ENCODE data around the gene FBP1. TPM values are rescaled to one million over a fixed set of nuclear protein-coding genes. Genes with fewer than 3 reads are reported as not detected.

The FBP1 gene
- total and polyA plus RNA-seq, 2 donors (not counting 1 experiment from before 2014, with no cell fraction given): not detected

GRCh38 chr9:94664801-94665200 is 25.5 kb upstream of the FBP1 start:
- Histone ChIP-seq H4K20me1 (ENCODE audit: control insufficient read depth, extremely low read depth, insufficient read depth, low read length) (no peaks in the 10 kb centered on the region), H3K4me1 (ENCODE audit: control insufficient read depth, extremely low read depth, insufficient read depth, low read length) (no peaks in the 10 kb centered on the region), H2AFZ (ENCODE audit: low read length) (no peak overlapping the region), H3K36me3 (ENCODE audit: control insufficient read depth, insufficient read depth, low read length) (no peaks in the 10 kb centered on the region), H3K9me3 (ENCODE audit: control insufficient read depth, insufficient read depth, low read depth, low read length) (no peaks in the 10 kb centered on the region), H3K9ac (ENCODE audit: insufficient read depth, low read length) (no peak overlapping the region), H3K27me3 (ENCODE audit: control insufficient read depth, insufficient read depth, low read length) (peaks cover 6% of the 10 kb centered on the region), H3K4me3 (replicated peaks in 1 of 4; ENCODE audit: control extremely low read depth in 1 of 4, insufficient read depth in 1 of 4, low read depth in 3 of 4, low read length in 4 of 4) (no peak overlapping the region), H3K4me2 (ENCODE audit: extremely low read depth, insufficient read depth, low read length) (no peak overlapping the region), H3K27ac (ENCODE audit: insufficient read depth, low read length) (no peak overlapping the region), H3K79me2 (ENCODE audit: control insufficient read depth, insufficient read depth, low read length) (no peaks in the 10 kb centered on the region)
- no peak for DNase-seq (ENCODE audit: low read depth in 2 of 2)
- TF ChIP-seq, protein P1, sequence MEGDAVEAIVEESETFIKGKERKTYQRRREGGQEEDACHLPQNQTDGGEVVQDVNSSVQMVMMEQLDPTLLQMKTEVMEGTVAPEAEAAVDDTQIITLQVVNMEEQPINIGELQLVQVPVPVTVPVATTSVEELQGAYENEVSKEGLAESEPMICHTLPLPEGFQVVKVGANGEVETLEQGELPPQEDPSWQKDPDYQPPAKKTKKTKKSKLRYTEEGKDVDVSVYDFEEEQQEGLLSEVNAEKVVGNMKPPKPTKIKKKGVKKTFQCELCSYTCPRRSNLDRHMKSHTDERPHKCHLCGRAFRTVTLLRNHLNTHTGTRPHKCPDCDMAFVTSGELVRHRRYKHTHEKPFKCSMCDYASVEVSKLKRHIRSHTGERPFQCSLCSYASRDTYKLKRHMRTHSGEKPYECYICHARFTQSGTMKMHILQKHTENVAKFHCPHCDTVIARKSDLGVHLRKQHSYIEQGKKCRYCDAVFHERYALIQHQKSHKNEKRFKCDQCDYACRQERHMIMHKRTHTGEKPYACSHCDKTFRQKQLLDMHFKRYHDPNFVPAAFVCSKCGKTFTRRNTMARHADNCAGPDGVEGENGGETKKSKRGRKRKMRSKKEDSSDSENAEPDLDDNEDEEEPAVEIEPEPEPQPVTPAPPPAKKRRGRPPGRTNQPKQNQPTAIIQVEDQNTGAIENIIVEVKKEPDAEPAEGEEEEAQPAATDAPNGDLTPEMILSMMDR (conservative IDR thresholded peaks at IDR 0.05 in 1 of 2, IDR thresholded peaks at IDR 0.05 in 1 of 2; ENCODE audit: low read depth in 1 of 2, low read length in 2 of 2): no peak
- TF ChIP-seq EZH2 (IDR thresholded peaks at IDR 0.05; ENCODE audit: low read length, missing control alignments): no peak

DNA sequence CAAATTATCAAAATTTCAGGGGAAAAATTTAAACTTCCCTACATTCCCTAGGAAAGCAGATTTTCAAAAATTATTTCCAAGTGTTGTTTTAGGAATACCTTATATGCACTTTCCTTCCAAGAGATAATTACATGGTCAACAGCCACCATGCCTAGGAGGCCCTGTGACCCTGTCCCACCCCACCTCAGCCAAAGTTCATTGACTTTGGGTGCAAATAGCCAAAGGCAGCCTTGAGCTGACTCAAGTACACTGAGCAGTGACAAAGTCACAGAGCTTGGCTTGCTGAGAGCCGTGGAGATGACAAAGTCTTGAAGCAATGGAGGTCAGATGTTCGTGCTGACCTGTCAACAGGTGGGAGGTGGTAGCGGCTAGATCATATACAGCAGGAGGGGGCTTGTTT is 24.3 kb upstream of the FBP1 start:
- H3K27ac ChIP-seq (ENCODE audit: insufficient read depth, low read length): no peak overlapping the region
- H3K9me3 ChIP-seq (ENCODE audit: control insufficient read depth, insufficient read depth, low read depth, low read length): no peaks in the 10 kb centered on the region
- no peak overlapping the region for H3K9ac ChIP-seq (ENCODE audit: insufficient read depth, low read length)
- no peaks in the 10 kb centered on the region for H3K36me3 ChIP-seq (ENCODE audit: control insufficient read depth, insufficient read depth, low read length)
- no peak for DNase-seq (ENCODE audit: low read depth in 2 of 2)
- H4K20me1 ChIP-seq (ENCODE audit: control insufficient read depth, extremely low read depth, insufficient read depth, low read length): no peaks in the 10 kb centered on the region
- TF ChIP-seq EZH2 (IDR thresholded peaks at IDR 0.05; ENCODE audit: low read length, missing control alignments): no peak
- TF ChIP-seq, protein P1 (conservative IDR thresholded peaks at IDR 0.05 in 1 of 2, IDR thresholded peaks at IDR 0.05 in 1 of 2; ENCODE audit: low read depth in 1 of 2, low read length in 2 of 2): no peak
- peaks cover 6% of the 10 kb centered on the region for H3K27me3 ChIP-seq (ENCODE audit: control insufficient read depth, insufficient read depth, low read length)
- H3K4me2 ChIP-seq (ENCODE audit: extremely low read depth, insufficient read depth, low read length): no peak overlapping the region
- no peaks in the 10 kb centered on the region for H3K4me1 ChIP-seq (ENCODE audit: control insufficient read depth, extremely low read depth, insufficient read depth, low read length)
- no peak overlapping the region for H3K4me3 ChIP-seq (replicated peaks in 1 of 4; ENCODE audit: control extremely low read depth in 1 of 4, insufficient read depth in 1 of 4, low read depth in 3 of 4, low read length in 4 of 4)
- no peak overlapping the region for H2AFZ ChIP-seq (ENCODE audit: low read length)
- H3K79me2 ChIP-seq (ENCODE audit: control insufficient read depth, insufficient read depth, low read length): no peaks in the 10 kb centered on the region

- no peak for DNase-seq (ENCODE audit: low read depth in 2 of 2)
- TF ChIP-seq, protein P1 (conservative IDR thresholded peaks at IDR 0.05 in 1 of 2, IDR thresholded peaks at IDR 0.05 in 1 of 2; ENCODE audit: low read depth in 1 of 2, low read length in 2 of 2): no peak
- TF ChIP-seq EZH2 (IDR thresholded peaks at IDR 0.05; ENCODE audit: low read length, missing control alignments): no peak
- H3K79me2 ChIP-seq (ENCODE audit: control insufficient read depth, insufficient read depth, low read length): no peaks in the 10 kb centered on the region
- H4K20me1 ChIP-seq (ENCODE audit: control insufficient read depth, extremely low read depth, insufficient read depth, low read length): no peaks in the 10 kb centered on the region
- H3K9ac ChIP-seq (ENCODE audit: insufficient read depth, low read length): no peak overlapping the region
- no peak overlapping the region for H2AFZ ChIP-seq (ENCODE audit: low read length)
- H3K36me3 ChIP-seq (ENCODE audit: control insufficient read depth, insufficient read depth, low read length): no peaks in the 10 kb centered on the region
- no peak overlapping the region for H3K4me2 ChIP-seq (ENCODE audit: extremely low read depth, insufficient read depth, low read length)
- H3K9me3 ChIP-seq (ENCODE audit: control insufficient read depth, insufficient read depth, low read depth, low read length): no peaks in the 10 kb centered on the region
- H3K27me3 ChIP-seq (ENCODE audit: control insufficient read depth, insufficient read depth, low read length): peaks cover 6% of the 10 kb centered on the region
- no peaks in the 10 kb centered on the region for H3K4me1 ChIP-seq (ENCODE audit: control insufficient read depth, extremely low read depth, insufficient read depth, low read length)
- H3K4me3 ChIP-seq (replicated peaks in 1 of 4; ENCODE audit: control extremely low read depth in 1 of 4, insufficient read depth in 1 of 4, low read depth in 3 of 4, low read length in 4 of 4): no peak overlapping the region
- H3K27ac ChIP-seq (ENCODE audit: insufficient read depth, low read length): no peak overlapping the region
These were observed 23.8 kb upstream of the FBP1 start for GRCh38 chr9:94663140-94663539.
